Left ventricle myocardium superior (tissue), 1 donor: ENCODE results near the gene UNC13D. TPM values are rescaled to one million over a fixed set of nuclear protein-coding genes. Genes with fewer than 3 reads are reported as not detected.

ENCODE experiments used
- ATAC-seq: fragments of 200-7000 bp; cut with Tn5 transposase; one replicate; pipeline ENCODE4 v1.9.1; 2020; ENCODE audit warnings: mild to moderate bottlenecking, moderate library complexity
- DNase-seq: peaks from one replicate; pipeline ENCODE4 v3.0.0-alpha.2; 2020
- intact Hi-C: fragments of 100-400 bp; cut with micrococcal nuclease; formaldehyde crosslinking; loops from one replicate; pipeline ENCODE4 v1.11.0; 2022
- total RNA-seq: library from RNA; stranded (reverse); fragmentation: NEBNext Ultra II Directional; extraction: Animal tissue kit (Norgen Biotek cat#: 25700); gene quantifications from one replicate; pipeline ENCODE4 v1.2.1, GENCODE V29; 2021
- donor health status: DM: no; HTN: yes; CAD: no; lungs with severe emphysema.

UNC13D gene
- total RNA-seq, 1 donor from 2014 or later, result 8.6 TPM

DNA sequence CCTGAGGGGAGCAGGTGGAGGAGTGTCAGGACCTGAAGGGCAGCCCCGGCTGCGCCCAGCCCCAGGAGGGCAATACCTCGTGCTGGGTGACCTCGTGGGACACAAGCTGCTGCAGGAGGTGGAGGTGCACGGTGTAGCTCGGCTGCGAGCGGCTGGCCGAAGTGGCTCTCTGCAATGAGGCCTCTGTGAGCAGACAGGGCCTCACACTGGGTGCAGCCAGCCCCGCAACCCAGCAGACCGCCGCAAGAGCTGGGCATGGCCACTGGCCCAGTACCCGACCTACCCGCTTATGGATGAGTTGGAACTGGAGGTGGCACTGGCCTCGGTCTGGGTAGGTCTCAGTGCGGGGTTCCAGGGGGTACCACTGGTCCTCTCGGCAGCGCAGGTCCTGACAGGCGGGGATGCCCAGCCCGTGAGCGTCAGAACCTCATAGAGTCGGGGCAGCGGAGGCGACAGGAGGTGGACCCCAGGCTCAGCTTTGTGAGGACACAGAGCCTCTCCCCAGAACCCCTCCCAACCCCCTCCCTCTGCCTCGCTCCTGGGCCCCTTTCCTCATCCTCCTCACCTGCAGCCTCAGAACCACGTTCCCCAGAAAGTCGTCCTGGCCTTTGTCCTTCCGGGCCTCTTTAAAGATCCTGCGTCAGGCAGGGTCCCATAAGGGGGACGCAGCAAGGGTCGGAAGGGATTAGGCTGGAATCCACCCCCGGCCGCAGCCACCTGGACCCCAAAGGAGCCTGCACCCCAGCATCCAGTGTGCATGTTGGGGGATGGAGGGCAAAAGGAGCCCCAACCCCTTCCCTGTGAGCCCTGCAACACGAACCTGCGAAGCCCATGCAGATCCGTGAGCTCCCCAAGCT, 4.0 kb downstream of the UNC13D start:
- no peak for ATAC-seq
- intact Hi-C loops, result no loop called here
- no peak for DNase-seq

DNA sequence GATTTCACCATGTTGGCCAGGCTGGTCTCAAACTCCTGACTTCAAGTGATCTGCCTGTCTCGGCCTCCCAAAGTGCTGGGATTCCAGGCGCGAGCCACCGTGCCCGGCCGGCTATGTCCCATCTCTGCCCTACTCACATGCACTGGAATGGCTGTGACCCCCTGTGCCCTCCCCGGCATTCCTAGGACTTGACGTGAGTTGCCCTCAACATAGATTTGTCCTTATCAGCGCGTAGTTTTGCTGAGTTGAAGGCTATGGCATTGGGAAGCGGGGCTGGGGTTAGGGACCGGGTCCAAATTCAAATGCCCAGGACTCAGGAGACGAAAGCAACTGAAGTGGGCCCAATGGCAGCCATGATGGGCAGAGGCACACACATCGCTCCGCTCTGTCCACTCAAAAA, 5.8 kb downstream of the UNC13D start:
- DNase-seq, result no peak
- intact Hi-C loops, result no loop called here

DNA sequence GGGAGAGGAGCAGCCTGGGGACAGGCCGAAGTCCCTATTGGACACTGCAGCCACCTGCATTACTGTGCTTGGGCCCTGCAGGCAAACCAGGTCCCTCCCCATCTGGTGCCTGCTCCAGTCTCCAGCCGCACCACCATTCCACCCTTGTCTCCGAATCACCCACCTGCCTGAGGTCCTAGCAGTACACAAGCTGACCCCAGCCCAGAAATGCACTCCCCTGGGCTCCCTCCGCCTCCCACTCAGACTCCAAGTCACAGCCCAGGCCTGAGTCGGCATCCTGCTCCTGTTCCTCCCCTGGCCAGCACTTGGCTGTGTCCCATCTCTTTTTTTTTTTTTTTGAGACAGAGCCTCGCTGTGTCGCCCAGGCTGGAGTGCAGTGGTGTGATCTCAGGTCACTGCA, 6.3 kb downstream of the UNC13D start:
- peak; percentile 19 for ATAC-seq
- no peak for DNase-seq
- intact Hi-C loops, result no loop called here

More for the DNA sequence above, 5.8 kb downstream of the UNC13D start:
- peak; percentile 39 for ATAC-seq

DNA sequence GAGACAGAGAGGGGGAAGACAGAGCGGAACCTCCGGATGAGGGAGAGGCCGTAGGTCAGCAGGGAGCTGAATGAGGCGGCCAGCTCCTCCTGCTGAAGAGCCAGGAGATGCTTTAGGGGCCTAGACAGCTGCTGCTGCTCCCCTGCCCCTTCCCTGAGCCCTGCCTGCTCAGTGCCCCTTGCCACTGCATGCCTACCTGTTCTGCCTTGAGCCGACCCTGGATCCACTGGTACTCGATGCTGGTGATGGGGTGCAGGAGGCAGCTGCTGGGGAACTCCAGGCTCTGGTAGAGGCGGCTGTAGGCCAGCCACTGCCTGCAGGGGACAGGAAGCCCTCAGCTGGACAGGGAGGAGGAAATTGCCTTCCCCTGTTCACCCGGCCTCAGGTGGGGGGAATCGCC, 7.6 kb downstream of the UNC13D start:
- DNase-seq (no peak), ATAC-seq (no peak)
- intact Hi-C loops, result no loop called here

DNA sequence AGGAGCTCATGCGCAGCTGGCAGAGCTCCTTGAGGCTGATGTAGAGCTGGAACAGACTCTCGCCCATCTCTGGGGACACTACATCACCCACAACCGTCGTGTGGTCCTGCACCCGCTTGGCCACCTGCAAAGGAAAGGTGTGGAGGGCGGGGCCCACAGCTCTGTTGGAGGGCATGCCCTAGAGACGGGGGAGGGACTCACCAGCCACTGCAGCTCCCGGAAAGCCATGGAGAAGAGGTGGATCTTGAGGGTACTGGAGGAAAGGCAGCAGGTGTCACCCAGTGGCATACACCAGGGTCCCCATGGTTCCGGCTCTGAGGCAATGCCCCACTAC, 8.6 kb downstream of the UNC13D start:
- intact Hi-C loops, result no loop called here

DNA sequence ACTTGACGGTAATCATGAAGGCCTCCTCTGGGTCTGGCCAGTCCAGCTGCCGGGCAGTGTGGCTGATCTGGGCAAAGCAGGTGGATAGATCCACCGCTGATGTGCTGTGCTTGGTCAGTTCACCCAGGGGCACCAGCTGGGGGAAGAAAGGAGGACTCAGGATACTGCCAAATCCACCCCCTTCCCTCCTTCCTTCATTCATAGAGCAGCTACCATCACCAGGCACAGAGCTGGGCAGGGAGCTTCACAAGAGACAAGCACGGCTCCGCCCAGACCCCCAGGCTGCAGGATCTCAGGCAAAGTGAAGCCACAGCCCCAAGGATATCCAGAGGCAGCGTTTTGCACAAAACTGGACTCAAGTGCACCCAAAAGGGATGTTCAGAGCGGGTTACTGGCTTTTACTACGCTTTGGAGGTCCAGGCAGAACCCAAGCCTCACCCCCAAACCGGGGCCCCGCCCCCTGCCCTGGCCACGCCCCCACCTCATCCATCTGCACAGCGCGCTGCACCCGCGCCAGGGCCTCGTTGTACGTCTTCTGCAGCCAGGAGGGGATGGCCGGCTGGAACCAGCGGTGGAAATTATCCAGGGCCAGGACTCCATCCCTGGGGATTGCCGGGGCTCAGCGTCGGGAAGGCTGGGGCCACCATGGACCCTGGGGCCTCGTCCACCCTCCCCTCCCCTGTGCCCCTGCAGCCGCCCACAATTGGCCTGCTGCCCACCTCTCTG, 9.1 kb downstream of the UNC13D start:
- ATAC-seq (no peak), DNase-seq (no peak)
- intact Hi-C loops, result no loop called here

More for the DNA sequence above, 8.6 kb downstream of the UNC13D start:
- ATAC-seq (no peak), DNase-seq (no peak)

DNA sequence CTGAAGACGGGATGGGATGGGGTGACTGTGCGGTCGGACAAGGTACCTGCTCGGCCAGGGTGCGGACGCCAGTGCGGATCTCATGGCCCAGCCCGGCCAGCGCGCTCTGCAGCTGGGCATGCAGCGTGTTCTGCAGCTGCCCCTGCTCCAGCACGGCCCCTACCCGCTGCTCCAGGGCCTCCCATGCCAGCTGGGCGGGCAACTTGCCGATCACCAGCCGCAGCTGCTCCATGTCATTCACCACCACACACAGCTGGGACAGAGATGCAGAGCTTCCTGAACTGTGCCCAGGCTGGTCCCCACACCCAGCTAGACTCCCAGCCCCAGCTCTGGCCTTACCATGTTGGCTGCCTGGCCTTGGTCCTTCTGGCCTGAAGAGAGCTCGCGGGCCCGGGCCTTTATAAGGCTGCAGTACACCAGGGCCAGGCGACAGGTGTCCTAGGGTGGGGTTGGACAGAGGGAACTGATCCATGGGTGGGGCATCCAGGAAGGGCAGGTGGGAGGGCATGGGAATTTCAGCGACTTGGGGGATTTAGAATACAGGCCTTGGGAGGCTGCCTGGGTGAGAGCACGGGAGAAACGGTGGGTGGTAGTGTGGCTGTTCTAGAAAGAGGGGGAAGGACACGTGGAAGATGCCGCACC, 9.8 kb downstream of the UNC13D start:
- ATAC-seq, result no peak
- intact Hi-C loops, result no loop called here
- no peak for DNase-seq

DNA sequence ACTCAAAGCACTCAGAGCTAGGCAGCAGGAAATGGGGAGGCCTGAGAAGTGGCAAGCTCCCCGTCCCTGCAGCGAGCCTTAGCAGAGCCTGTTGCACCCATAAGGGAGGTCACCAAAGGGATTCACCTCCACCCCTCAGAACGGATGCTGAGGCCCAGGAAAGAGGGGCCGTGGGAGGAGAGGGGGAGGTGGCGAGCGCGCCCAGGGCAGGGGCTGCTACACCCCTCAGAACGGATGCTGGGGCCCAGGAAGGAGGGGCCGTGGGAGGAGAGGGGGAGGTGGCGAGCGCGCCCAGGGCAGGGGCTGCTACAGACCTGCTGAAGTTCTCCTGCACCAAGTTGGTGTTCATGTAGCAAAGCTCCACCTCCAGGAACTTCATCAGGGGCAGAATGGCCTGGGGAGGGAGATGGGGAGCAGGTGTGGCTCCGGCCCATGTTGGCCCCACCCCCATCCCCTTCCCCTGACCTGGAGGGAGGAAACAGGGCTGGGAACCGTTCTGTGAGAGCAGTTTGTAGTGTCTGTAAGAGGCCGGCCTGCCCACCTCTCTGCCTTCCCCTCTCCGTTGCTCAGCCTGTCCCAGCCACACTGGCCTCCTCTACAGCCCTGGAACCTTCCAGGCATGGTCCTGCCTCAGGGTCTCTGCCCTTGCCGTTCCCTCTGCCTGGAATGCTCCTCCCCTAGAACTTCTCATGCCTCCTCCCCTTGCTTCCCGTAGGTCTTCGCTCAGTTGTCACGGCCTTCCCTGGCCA, 11.4 kb downstream of the UNC13D start:
- ATAC-seq, result peak; percentile 56
- intact Hi-C loops, result no loop called here
- DNase-seq, result no peak

DNA sequence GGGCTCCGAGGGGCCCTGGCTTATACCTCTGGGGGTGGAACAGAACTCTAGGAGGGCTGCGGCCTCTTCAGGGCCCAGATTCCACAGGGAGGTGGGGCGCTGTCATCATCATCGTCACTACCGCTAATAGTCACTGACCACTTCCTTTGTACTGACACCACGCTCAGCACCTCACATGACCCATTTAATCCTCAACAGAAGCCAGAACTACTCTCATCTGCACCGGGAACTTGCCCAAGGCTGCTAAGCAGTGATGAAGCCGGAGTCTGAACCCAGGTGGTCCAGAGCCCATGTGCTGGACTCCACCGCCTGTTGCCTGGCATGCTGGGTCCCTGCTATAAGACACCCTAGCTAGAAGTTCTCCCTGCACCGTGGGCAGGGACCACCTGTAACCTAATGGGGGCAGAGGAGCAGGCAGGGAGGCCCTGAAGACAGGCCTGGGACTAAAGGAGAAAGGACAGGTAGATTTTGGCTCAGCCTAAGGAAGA, 12.0 kb downstream of the UNC13D start:
- DNase-seq, result no peak
- peak; percentile 1 for ATAC-seq

DNA sequence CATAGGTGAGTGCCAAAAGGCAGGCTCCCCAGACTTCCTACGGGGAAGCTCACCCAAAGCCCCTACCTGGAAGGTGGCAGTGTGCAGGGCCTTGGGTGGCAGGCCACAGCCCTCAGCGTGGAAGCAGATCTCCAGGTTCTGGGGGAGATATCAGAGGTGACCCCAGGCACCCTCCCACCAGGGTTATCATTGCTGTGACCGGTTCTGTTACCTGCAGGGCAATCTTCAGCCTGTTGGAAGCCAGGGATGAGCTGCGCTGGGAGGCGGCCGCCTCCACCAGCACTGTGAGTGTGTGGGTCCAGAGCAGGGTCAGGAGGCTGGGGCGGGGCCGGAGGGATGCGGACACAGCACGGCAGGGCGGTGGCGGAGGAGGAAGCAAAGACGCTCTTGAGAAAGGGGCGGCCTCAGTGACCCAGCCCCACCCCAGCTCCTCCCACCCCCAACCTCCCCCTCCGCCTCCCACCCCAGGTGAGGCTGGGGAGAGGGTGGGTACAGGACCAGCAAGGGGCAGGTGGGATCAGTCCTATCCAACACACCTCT, 13.1 kb downstream of the UNC13D start:
- ATAC-seq (no peak), DNase-seq (no peak)
- intact Hi-C loops, result no loop called here

More for the DNA sequence above, 12.0 kb downstream of the UNC13D start:
- intact Hi-C loops, result no loop called here

DNA sequence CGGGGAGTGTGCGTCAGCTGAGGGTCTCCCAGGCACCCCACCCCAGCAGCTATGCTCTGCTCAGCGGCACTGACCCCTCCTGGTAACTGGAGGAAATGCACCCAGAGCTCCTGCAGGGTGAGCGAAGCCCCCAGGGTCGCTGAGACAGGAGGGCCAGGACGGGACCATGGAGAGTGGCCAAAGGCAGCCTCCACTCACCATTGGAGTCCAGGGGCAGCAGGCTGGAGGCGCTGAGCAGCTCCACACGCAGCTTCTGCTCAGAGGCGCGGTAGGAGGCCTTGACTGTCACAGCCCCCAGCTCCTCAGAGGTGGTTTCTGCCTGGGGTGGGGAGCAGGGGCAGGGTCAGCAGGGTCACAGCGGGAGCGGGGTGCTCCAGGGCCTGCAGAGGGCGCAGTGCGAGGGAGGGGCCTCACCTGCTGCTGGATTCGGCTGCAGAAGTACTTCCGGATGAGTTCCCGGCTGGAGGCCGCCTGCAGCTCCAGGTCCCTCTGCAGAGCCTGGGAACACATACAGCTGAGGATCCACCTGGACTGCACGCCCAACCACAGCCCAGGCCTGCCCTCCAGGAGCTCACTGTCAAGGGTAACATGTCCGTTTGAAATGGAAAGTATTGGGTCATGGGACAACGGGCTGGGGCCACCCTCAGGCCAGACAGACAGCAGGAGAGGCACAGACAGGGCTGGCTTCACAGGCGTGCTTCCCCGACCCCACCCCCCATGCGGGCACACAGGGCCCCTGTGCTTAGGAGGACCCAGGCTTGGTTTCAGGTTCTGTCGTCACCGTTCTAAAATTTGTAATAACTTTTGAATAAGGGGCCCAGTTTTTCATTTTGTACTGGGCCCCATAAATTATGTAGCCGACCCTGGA, 13.8 kb downstream of the UNC13D start:
- no peak for ATAC-seq
- intact Hi-C loops, result no loop called here
- DNase-seq, result no peak

DNA sequence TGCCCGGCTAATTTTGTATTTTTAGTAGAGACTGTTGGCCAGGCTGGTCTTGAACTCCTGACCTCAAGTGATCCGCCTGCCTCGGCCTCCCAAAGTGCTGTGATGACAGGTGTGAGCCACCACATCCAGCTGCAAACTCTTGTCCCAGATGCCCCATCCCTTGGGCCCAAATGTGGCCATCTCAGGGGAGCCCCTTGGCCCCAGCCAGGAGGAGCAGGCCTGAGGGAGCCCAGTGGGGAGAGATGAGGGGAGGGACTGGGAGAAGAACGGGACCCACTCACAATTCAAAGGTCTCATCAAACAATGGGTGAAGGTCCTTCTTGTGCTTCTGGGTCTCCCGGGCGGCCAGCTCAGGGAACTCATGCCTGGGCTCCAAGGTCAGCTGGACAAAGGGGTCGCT, 14.5 kb downstream of the UNC13D start:
- intact Hi-C loops, result no loop called here
- DNase-seq (no peak), ATAC-seq (no peak)

DNA sequence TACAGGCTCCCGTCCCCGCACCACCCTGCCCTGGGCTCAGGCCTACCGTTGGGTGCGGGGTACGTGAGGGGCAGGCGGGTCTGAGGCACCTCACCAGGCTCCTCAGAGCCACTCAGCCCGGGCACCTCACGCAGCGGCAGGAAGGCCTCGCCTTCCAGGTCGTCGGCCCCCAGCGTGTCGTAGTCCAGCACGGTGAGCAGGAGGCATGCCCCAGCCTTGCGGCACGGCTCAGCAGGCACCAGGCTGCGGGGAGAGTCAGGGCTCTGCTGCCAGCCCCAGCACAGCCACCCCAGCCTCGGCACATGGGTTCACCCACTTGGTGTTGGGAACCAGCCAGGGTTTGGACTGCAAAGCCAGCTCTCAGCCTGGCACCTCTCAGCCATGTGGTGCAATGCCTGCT, 15.5 kb downstream of the UNC13D start:
- ATAC-seq (no peak), DNase-seq (no peak)
- intact Hi-C loops, result no loop called here

DNA sequence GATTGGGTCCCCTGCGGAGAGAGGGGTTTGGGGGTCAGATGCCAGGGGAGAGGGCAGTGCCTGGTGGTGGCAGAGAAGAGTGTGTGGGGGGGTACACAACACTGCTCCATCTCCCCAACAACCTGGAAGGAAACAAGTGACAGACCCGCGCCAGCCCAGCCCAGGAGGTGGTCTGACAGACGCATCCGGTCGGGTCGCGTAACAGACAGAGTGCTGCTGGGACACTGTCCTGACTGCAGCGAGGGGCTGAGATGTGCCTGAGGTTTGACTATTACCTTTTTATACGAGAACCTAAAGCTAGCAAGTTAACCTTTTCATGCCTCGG, 16.2 kb downstream of the UNC13D start:
- no peak for ATAC-seq
- intact Hi-C loops, result no loop called here
- DNase-seq, result no peak

DNA sequence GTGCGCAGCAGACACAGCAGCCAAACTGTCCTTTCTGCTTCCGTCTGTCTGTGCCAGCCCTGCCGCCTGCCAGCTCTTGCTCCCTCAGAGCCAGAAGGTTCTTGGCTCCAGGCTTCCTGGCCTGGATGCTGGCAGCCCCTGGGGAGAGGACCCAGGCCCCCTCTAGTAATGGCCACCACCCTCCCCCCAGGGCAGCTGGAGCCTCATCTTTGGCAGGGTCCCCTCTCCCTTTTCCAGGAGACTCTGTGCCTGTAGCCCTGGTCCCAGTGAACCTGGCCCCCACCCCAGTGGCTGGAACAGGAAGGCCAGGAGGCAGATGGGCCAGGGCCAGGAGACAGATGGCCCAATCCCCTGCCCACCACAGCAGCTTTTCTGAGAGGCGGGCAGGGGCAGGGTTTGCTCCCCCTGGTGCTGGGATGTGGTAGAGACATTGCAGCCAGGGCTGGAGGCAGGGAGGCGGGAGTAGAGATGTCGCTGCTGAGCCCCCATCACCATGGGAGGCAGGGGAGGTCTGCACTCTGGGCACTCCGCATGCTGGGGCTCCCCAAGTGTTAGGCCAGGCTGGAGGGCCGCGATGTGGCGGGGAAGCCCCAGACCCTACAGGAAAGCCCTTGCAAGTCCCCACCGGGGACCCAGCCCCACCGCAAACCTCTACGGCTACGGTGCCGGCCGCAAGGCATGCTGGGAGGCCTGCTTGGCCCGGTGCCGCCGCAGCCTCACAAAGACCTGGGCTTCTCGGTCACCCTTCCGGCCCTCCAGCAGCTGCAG, 16.7 kb downstream of the UNC13D start:
- DNase-seq, result peak; percentile 87

DNA sequence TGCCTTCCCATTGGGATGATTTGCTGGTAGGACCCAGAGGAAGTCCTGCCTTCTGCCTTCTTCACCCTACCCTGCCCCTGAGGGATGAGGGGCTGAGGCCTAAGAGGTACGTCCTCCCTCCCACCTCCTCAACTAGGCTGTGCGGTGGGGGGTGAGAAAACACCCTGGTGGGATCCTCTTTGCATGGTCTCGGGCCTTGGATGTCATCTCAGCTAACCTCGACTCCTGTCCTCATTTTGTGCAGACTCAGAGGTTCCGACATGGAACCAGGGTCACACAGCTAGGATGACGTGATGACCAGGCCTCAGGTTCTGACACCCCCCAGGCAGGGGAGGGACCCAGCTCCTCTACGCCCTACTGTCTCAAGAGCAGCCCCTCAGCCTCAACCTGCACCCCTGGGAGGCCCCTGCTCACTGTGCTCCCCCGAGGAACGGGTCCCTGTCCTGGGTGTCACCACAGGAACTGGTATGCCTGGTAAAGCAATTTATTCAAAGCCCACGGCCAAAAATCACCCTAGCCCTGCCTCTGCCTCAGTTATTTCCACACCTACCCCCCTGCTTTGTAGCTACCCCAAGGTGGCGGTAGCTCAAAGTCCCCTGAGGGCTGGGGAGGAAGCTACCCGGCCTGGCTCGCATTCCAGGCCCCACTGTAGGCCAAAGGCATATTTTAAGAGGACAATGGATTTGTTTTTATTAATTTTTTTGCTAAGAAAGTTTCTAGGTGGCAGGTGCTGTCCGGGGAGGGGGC, 17.5 kb downstream of the UNC13D start:
- DNase-seq (no peak), ATAC-seq (peak; percentile 2)
- intact Hi-C loops, result no loop called here

More for the DNA sequence above, 16.7 kb downstream of the UNC13D start:
- peak; percentile 75 for ATAC-seq
- intact Hi-C loops, result no loop called here
